ENCODE measurements around the gene FHIT. TPM values are rescaled to one million over a fixed set of nuclear protein-coding genes. Genes with fewer than 3 reads are reported as not detected.

The FHIT gene
- polyA plus RNA-seq, 1 experiment, result 0.11 TPM

DNA sequence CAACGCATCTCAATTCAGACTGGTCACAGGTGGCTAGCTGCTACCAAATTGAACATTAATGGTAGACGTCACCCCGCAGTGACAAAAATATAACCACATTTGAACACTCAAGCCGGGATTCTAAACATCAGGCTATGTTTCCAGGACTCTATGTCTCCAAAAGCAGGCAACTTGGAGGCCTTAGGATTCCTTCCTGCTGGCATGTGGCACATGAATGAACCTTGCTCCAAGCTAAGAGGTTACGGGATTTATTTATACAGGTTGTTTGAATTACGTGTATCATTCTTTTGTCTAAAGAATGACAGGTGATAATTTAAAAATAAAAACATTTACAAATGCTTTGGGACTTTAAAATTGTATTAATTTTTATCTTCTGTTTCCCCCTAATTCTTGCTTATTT, 1337.0 kb downstream of the FHIT start:
- no peaks in the 10 kb centered on the region for H3K27me3 ChIP-seq (ENCODE audit: control insufficient read depth, insufficient read depth, low read length)

DNA sequence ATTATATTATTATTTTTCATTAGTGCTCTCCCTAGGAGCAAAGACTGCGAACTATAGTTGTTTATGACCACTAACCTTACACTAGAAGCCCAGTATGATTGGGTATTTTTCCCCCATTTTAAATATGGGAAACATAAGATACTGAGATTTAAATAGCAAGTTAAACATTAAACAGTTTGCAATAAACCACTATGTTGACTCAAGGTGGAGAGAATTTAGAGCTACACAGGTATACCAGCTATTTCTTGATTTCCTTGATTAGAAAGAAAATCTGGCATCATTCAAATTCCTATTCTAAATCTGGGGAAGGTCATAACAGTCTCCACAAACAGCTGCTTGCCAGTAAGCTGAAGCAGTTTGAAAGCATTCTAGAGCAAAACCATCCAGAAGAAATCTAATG, 1337.6 kb downstream of the FHIT start:
- H3K27me3 ChIP-seq (ENCODE audit: control insufficient read depth, insufficient read depth, low read length), result no peaks in the 10 kb centered on the region
- H3K4me3 ChIP-seq (ENCODE audit: low read depth, low read length), result no peak overlapping the region
- TF ChIP-seq, protein P1, sequence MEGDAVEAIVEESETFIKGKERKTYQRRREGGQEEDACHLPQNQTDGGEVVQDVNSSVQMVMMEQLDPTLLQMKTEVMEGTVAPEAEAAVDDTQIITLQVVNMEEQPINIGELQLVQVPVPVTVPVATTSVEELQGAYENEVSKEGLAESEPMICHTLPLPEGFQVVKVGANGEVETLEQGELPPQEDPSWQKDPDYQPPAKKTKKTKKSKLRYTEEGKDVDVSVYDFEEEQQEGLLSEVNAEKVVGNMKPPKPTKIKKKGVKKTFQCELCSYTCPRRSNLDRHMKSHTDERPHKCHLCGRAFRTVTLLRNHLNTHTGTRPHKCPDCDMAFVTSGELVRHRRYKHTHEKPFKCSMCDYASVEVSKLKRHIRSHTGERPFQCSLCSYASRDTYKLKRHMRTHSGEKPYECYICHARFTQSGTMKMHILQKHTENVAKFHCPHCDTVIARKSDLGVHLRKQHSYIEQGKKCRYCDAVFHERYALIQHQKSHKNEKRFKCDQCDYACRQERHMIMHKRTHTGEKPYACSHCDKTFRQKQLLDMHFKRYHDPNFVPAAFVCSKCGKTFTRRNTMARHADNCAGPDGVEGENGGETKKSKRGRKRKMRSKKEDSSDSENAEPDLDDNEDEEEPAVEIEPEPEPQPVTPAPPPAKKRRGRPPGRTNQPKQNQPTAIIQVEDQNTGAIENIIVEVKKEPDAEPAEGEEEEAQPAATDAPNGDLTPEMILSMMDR (IDR thresholded peaks at IDR 0.05; ENCODE audit: insufficient read depth, low read depth, low read length), result no peak
- H3K36me3 ChIP-seq (ENCODE audit: control insufficient read depth, insufficient read depth, low read length), result no peaks in the 10 kb centered on the region
- DNase-seq (ENCODE audit: low read depth), result no peak
- POLR2A ChIA-PET, result no interaction called here
- CTCF ChIA-PET, result no interaction called here

More for the DNA sequence above, 1337.0 kb downstream of the FHIT start:
- Histone ChIP-seq H3K4me3 (ENCODE audit: low read depth, low read length) (no peak overlapping the region), H3K36me3 (ENCODE audit: control insufficient read depth, insufficient read depth, low read length) (no peaks in the 10 kb centered on the region)
- ChIA-PET POLR2A (no interaction called here), CTCF (interaction anchor here (0.7 kb wide), 1 partner anchor 204 kb away, joined by 3 read pairs; no protein-coding TSS in a partner anchor)
- DNase-seq (ENCODE audit: low read depth), result no peak
- TF ChIP-seq, protein P1 (IDR thresholded peaks at IDR 0.05; ENCODE audit: insufficient read depth, low read depth, low read length), result no peak

DNA sequence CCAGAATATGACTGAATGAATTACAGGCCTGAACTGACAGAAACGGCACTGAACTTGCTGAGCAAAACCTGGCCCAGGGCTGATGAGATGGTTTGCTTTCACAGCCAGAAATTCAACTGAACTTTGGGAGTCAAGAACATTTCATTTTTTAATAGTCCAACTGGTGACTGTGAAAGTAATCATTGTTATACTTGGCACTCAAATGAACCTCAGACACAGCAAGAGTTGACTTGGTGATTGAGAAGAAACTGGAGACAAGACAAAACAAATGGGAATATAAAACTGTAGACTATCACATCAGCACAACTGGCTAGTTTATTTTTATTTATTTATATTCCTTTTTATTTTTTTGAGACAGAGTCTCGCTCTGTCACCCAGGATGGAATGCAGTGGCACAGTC, 1342.6 kb downstream of the FHIT start:
- no peak for DNase-seq (ENCODE audit: low read depth)
- Histone ChIP-seq H3K27me3 (ENCODE audit: control insufficient read depth, insufficient read depth, low read length) (no peaks in the 10 kb centered on the region), H3K4me3 (ENCODE audit: low read depth, low read length) (no peak overlapping the region), H3K36me3 (ENCODE audit: control insufficient read depth, insufficient read depth, low read length) (no peaks in the 10 kb centered on the region)
- TF ChIP-seq, protein P1 (IDR thresholded peaks at IDR 0.05; ENCODE audit: insufficient read depth, low read depth, low read length), result no peak
- CTCF ChIA-PET, result no interaction called here
- POLR2A ChIA-PET, result no interaction called here

DNA sequence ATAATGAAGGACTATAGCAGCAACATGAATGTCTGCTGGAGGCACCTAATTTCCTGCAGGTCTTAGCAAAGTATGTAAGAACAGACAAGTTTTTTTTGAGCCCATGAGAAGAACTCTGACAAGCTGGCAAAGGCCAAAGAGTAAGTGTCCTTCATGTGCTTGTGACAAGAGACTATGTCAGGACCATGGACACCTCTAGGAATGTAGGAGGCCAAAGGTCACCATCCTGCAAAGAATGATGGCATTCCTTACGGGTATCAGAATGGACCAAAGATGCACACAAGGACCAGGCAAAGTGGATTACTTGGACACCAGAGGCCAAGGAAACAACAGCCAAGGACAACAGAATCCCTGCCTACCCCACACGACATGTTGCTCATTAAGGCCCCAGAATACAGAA, 1343.0 kb downstream of the FHIT start:
- no peaks in the 10 kb centered on the region for H3K27me3 ChIP-seq (ENCODE audit: control insufficient read depth, insufficient read depth, low read length)
- ChIA-PET POLR2A (no interaction called here), CTCF (no interaction called here)
- TF ChIP-seq, protein P1 (IDR thresholded peaks at IDR 0.05; ENCODE audit: insufficient read depth, low read depth, low read length), result no peak
- H3K4me3 ChIP-seq (ENCODE audit: low read depth, low read length), result no peak overlapping the region
- H3K36me3 ChIP-seq (ENCODE audit: control insufficient read depth, insufficient read depth, low read length), result no peaks in the 10 kb centered on the region
- no peak for DNase-seq (ENCODE audit: low read depth)

DNA sequence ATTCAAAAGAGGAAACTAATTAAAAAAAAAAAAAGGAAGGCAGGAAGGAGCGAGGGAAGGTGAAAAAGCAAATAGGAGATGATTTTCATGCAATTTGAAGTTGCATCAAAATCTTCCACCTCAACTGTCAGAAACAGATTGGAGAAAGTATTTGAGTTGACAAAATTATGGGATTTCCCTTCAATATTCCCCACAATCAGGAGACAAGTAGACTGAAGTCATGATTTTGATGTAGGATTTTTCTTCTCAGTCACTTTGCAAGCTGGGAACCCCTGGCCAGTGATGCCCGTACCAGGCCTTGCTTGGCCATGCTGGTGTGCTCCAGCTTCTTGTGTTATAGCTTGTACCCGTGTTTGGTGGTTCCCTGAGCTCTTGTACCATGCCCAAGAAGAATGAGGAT, 1347.0 kb downstream of the FHIT start:
- POLR2A ChIA-PET, result no interaction called here
- CTCF ChIA-PET, result interaction anchor here (0.5 kb wide), 1 partner anchor 25 kb away, joined by 3 read pairs; no protein-coding TSS in a partner anchor

More for the DNA sequence above, 1347.0 kb downstream of the FHIT start:
- Histone ChIP-seq H3K27me3 (ENCODE audit: control insufficient read depth, insufficient read depth, low read length) (no peaks in the 10 kb centered on the region), H3K4me3 (ENCODE audit: low read depth, low read length) (no peak overlapping the region), H3K36me3 (ENCODE audit: control insufficient read depth, insufficient read depth, low read length) (no peaks in the 10 kb centered on the region)
- TF ChIP-seq, protein P1 (IDR thresholded peaks at IDR 0.05; ENCODE audit: insufficient read depth, low read depth, low read length), result no peak
- no peak for DNase-seq (ENCODE audit: low read depth)

All from BJ (cell line).